H9 (cell line): ENCODE data around the gene ATP13A2. TPM values are rescaled to one million over a fixed set of nuclear protein-coding genes. Genes with fewer than 3 reads are reported as not detected.

ENCODE experiments used
- DNase-seq: peaks from one replicate; pipeline ENCODE4 v3.0.0-alpha.2; 2017
- H2AFZ ChIP-seq: one replicate; pipeline ENCODE4 v1.6.1; 2013; ENCODE audit warnings: mild to moderate bottlenecking, low read length, control low read depth, moderate library complexity
- H2AK5ac ChIP-seq: 2 replicates; pipeline ENCODE4 v1.6.1; 2013; ENCODE audit warnings: low read length, control low read depth, mixed read lengths; ENCODE audit not compliant: insufficient read length
- H2BK120ac ChIP-seq: one replicate; pipeline ENCODE4 v1.6.1; 2013; ENCODE audit warnings: low read depth, mild to moderate bottlenecking, low read length, control low read depth, inconsistent platforms; ENCODE audit not compliant: poor library complexity, severe bottlenecking
- H2BK12ac ChIP-seq: 2 replicates; pipeline ENCODE4 v1.6.1; 2013; ENCODE audit warnings: low read length, control low read depth, mixed read lengths, low read depth; ENCODE audit not compliant: insufficient read length
- H2BK15ac ChIP-seq: 2 replicates; pipeline ENCODE4 v1.6.1; 2013; ENCODE audit warnings: low read depth, low read length, control low read depth
- H2BK20ac ChIP-seq: one replicate; pipeline ENCODE4 v1.6.1; 2013; ENCODE audit warnings: low read depth, mild to moderate bottlenecking, low read length, control low read depth, inconsistent platforms; ENCODE audit not compliant: poor library complexity, severe bottlenecking
- H2BK5ac ChIP-seq: 2 replicates; pipeline ENCODE4 v1.6.1; 2013; ENCODE audit warnings: low read length, control low read depth, mixed read lengths; ENCODE audit not compliant: insufficient read length
- H3K14ac ChIP-seq: 2 replicates; pipeline ENCODE4 v1.6.1; 2013; ENCODE audit warnings: low read length, control low read depth; ENCODE audit not compliant: insufficient read depth
- H3K18ac ChIP-seq: 2 replicates; pipeline ENCODE4 v1.6.1; 2013; ENCODE audit warnings: low read depth, mild to moderate bottlenecking, mixed read lengths, low read length, control low read depth; ENCODE audit not compliant: insufficient read length
- H3K23ac ChIP-seq: 2 replicates; pipeline ENCODE4 v1.6.1; 2013; ENCODE audit warnings: low read length, control low read depth, mixed read lengths, low read depth; ENCODE audit not compliant: insufficient read length
- H3K23me2 ChIP-seq: 2 replicates; pipeline ENCODE4 v1.6.1; 2013; ENCODE audit warnings: low read depth, mild to moderate bottlenecking, mixed read lengths, low read length, control low read depth; ENCODE audit not compliant: insufficient read length, poor library complexity, severe bottlenecking
- H3K27ac ChIP-seq: 2 replicates; pipeline ENCODE4 v1.5.1; 2013; ENCODE audit warnings: low read length, control low read depth, mixed read lengths, low read depth; ENCODE audit not compliant: insufficient read length
- H3K27me3 ChIP-seq: 2 replicates; pipeline ENCODE4 v1.6.1; 2013; ENCODE audit warnings: low read length, control low read depth, inconsistent platforms; ENCODE audit not compliant: insufficient read depth
- H3K4ac ChIP-seq: 2 replicates; pipeline ENCODE4 v1.6.1; 2013; ENCODE audit warnings: low read depth, mild to moderate bottlenecking, control low read depth, inconsistent platforms, low read length, moderate library complexity
- H3K4me1 ChIP-seq: 2 replicates; pipeline ENCODE4 v1.6.1; 2013; ENCODE audit warnings: low read length, control low read depth, inconsistent platforms; ENCODE audit not compliant: insufficient read depth
- H3K4me2 ChIP-seq: 2 replicates; pipeline ENCODE4 v1.6.1; 2013; ENCODE audit warnings: low read length, control low read depth, mixed read lengths; ENCODE audit not compliant: insufficient read length, insufficient read depth
- H3K56ac ChIP-seq: 2 replicates; pipeline ENCODE4 v1.6.1; 2013; ENCODE audit warnings: low read depth, mild to moderate bottlenecking, mixed read lengths, low read length, control low read depth; ENCODE audit not compliant: insufficient read length
- H3K79me1 ChIP-seq: 2 replicates; pipeline ENCODE4 v1.6.1; 2013; ENCODE audit warnings: low read depth, mild to moderate bottlenecking, moderate library complexity, low read length, control low read depth, inconsistent platforms; ENCODE audit not compliant: insufficient read depth, poor library complexity, severe bottlenecking
- H3K79me2 ChIP-seq: 2 replicates; pipeline ENCODE4 v1.6.1; 2013; ENCODE audit warnings: low read length, control low read depth, inconsistent platforms; ENCODE audit not compliant: insufficient read depth
- H3K9ac ChIP-seq: 2 replicates; pipeline ENCODE4 v1.6.1; 2013; ENCODE audit warnings: low read length, control low read depth, mixed read lengths; ENCODE audit not compliant: insufficient read length; ENCODE audit errors: extremely low read depth
- H3K9me3 ChIP-seq: one replicate; pipeline ENCODE4 v1.6.1; 2013; ENCODE audit warnings: low read depth, low read length, inconsistent platforms; ENCODE audit not compliant: control insufficient read depth
- H3T11ph ChIP-seq: one replicate; pipeline ENCODE4 v1.6.1; 2013; ENCODE audit warnings: mild to moderate bottlenecking, low read length, control low read depth, inconsistent platforms
- H4K20me1 ChIP-seq: one replicate; pipeline ENCODE4 v1.6.1; 2013; ENCODE audit not compliant: control insufficient read depth, insufficient read length, insufficient read depth
- H4K5ac ChIP-seq: 2 replicates; pipeline ENCODE4 v1.6.1; 2013; ENCODE audit warnings: low read depth, mild to moderate bottlenecking, mixed read lengths, low read length, control low read depth; ENCODE audit not compliant: insufficient read length
- H4K8ac ChIP-seq: replicated peaks from 2 replicates; pipeline ENCODE4 v1.6.1; 2013; ENCODE audit warnings: low read length, control low read depth, mixed read lengths, low read depth; ENCODE audit not compliant: insufficient read length
- H4K91ac ChIP-seq: 2 replicates; pipeline ENCODE4 v1.6.1; 2013; ENCODE audit warnings: low read depth, mild to moderate bottlenecking, moderate library complexity, mixed read lengths, low read length, control low read depth; ENCODE audit not compliant: insufficient read length
- H3K27ac Mint-ChIP-seq, 3 experiments: 2 replicates in 2 of 3; 3 replicates in 1 of 3; pipeline ENCODE4 v1.8.0; 2020 to 2021; ENCODE audit warnings: mixed read lengths in 3 of 3, mild to moderate bottlenecking in 1 of 3, moderate library complexity in 1 of 3
- H3K27me3 Mint-ChIP-seq: 2 replicates; pipeline ENCODE4 v1.8.0; 2021; ENCODE audit warnings: low read depth, mild to moderate bottlenecking, moderate library complexity, mixed read lengths
- H3K36me3 Mint-ChIP-seq, 3 experiments: 2 replicates in 2 of 3; 3 replicates in 1 of 3; pipeline ENCODE4 v1.8.0; 2020 to 2021; ENCODE audit warnings: low read depth in 3 of 3, mixed read lengths in 3 of 3; ENCODE audit not compliant: insufficient read depth in 1 of 3
- H3K4me1 Mint-ChIP-seq, 2 experiments: 2 replicates each; pipeline ENCODE4 v1.8.0; 2020; ENCODE audit warnings: mixed read lengths in 2 of 2
- H3K4me3 Mint-ChIP-seq, 2 experiments: 2 replicates in 1 of 2; 3 replicates in 1 of 2; pipeline ENCODE4 v1.8.0; 2020 to 2021; ENCODE audit warnings: mild to moderate bottlenecking in 2 of 2, mixed read lengths in 2 of 2, moderate library complexity in 1 of 2
- H3K9me3 Mint-ChIP-seq, 2 experiments: 2 replicates in 1 of 2; 3 replicates in 1 of 2; pipeline ENCODE4 v1.8.0; 2020; ENCODE audit warnings: mild to moderate bottlenecking in 2 of 2, mixed read lengths in 2 of 2, moderate library complexity in 1 of 2
- CTCF ChIP-seq: fragments of 200-600 bp; sonication (generic); conservative IDR thresholded peaks from 3 replicates; pipeline ENCODE4 v1.8.0; 2021; ENCODE audit warnings: antibody characterized with exemption, mild to moderate bottlenecking
- WGBS: extraction: QIAGEN DNeasy Blood & Tissue Kit; methylation state at CpG from one replicate; pipeline ENCODE4 v1.1.7; 2013; ENCODE audit warnings: missing lambda C conversion rate, low lambda C conversion rate, mixed read lengths; ENCODE audit not compliant: insufficient read length; ENCODE audit errors: extremely low coverage; 5-methylcytosine and 5-hydroxymethylcytosine counted together
- total RNA-seq: library from RNA; stranded (reverse); gene quantifications from 2 replicates; pipeline ENCODE4 v1.2.1, GENCODE V29; 2021

The ATP13A2 gene
- total RNA-seq, 1 experiment from 2014 or later, result 53.6 TPM

- no peaks in the 10 kb centered on the region for H3K9me3 Mint-ChIP-seq
These were observed 21.9 kb downstream of the ATP13A2 start for GRCh38 chr1:16989676-16990391.

More at GRCh38 chr1:16989676-16990391, 21.9 kb downstream of the ATP13A2 start:
- Histone ChIP-seq H3K27me3 (no peaks in the 10 kb centered on the region), H4K91ac (no peak overlapping the region), H3T11ph (no peak overlapping the region), H3K56ac (no peak overlapping the region), H3K79me2 (no peaks in the 10 kb centered on the region), H2BK20ac (no peak overlapping the region), H3K9ac (no peak overlapping the region), H3K18ac (no peak overlapping the region), H3K23me2 (no peaks in the 10 kb centered on the region), H3K4me2 (no peak overlapping the region), H3K4ac (no peak overlapping the region), H2AFZ (no peak overlapping the region), H2BK12ac (no peak overlapping the region), H3K4me1 (no peaks in the 10 kb centered on the region), H4K8ac (no peak overlapping the region), H3K14ac (no peak overlapping the region; the same call in 1 of the 2 replicates), H4K5ac (no peak overlapping the region), H2AK5ac (no peak overlapping the region), H3K27ac (no peak overlapping the region), H2BK15ac (no peak overlapping the region), H2BK120ac (no peak overlapping the region), H2BK5ac (no peak overlapping the region), H4K20me1 (no peaks in the 10 kb centered on the region), H3K23ac (no peak overlapping the region), H3K9me3 (no peaks in the 10 kb centered on the region), H3K79me1 (no peaks in the 10 kb centered on the region)
- WGBS, result no CpG with 5 or more reads among the region's 22 CpGs
- Mint-ChIP-seq H3K4me3 (no peak overlapping the region), H3K27me3 (no peaks in the 10 kb centered on the region), H3K27ac (no peak overlapping the region), H3K4me1 (peaks cover 2% of the 10 kb centered on the region in 2 experiments; a peak in 1 of 4 replicates), H3K36me3 (peaks cover 5 to 22% (median 14%) of the 10 kb centered on the region in 3 experiments; a peak in 6 of 7 replicates)
- TF ChIP-seq CTCF, result no peak
- DNase-seq, result no peak
